HG02678 (cell line): ENCODE results near the gene PDZD8.
"Not testable (repeated sequence)": the region's sequence is repeated elsewhere in the genome, so short reads cannot be mapped to it uniquely, and the experiment has no call there.

Experiments
- ATAC-seq: cut with Tn5 transposase; IDR thresholded peaks from one replicate; pipeline ENCODE4 v1.9.1; 2021; ENCODE audit warnings: mild to moderate bottlenecking, moderate library complexity; ENCODE audit not compliant: unreplicated experiment

PDZD8 gene

GRCh38 chr10:117350909-117351308 lies 24.3 kb downstream of the PDZD8 start:
- peak; percentile 81 for ATAC-seq

DNA sequence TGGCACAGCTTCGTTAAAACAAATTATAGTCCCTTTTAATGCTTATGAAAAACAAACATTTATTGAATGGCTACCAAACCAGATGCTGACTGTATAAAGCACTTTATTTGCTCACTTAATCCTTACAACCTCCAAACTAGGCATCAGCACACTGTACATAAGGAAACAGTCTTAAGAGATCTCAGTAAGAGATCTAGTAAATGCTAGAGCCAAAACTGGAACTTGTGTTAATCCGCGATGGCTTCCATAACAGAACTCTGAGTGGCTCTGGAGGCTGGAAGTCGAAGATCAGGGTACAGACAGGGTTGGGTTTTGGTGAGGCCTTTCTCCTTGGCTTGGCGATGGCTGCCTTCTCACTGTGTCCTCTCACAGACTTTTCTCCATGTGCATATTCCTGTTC lies 27.0 kb downstream of the PDZD8 start:
- ATAC-seq: no peak

GRCh38 chr10:117346574-117346973 lies 28.7 kb downstream of the PDZD8 start:
- ATAC-seq: no peak

- no peak for ATAC-seq
Observed at GRCh38 chr10:117345143-117345542, 30.1 kb downstream of the PDZD8 start.

DNA sequence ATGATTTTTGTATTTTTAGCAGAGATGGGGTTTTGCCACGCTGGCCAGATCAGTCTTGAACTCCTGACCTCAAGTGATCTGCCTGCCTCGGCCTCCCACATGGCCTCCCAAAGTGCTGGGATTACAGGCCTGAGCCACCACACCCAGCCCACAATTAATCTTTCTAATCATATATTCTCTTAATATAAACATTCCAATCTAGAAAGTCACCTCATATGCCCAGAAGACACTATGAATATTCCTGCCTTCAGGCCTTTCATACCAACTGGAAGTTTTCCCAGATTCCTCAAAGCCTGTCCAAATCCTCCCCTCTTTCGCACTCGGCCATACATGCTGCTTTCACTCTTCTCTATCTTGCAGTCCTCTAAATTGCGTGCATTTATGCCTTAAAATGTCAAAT lies 32.6 kb downstream of the PDZD8 start:
- no peak for ATAC-seq

DNA sequence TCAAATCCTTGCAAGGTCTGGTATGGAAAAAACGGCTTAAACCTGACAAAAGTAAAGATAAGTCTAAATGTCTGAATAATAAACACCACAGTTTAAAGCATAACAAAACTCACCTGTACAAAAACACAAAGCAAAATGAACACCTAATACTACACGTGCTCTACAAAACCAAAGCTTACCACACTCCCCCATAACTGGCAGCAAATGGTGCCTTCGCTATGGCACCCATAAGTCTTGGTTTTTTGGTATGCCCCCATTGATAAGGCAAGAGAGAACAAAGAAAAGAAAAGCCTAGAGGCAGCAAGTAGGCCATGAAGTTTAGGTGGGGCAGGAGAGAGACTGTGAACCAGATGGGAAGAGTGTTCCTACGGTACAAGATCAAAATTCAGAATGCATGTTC lies 34.2 kb downstream of the PDZD8 start:
- ATAC-seq: no peak

DNA sequence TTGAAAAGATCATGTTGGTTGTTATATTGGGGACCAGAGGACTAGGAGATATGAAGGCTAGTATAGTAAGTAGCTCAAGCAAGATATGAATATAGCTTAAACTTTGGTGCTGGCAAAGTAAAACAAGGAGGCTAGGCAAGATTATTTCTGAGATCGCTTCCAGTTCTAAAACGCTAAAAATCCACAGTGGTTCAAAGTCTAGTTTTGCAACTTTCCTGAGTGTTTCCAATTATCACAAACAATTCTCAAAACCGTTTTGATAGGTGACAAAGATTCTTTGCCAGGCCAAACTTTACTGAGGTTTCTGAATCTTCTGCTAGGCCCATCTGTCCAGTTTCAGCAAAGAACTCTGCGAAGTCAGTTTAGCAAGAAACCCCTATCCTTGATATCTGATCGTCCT lies 35.3 kb downstream of the PDZD8 start:
- no peak for ATAC-seq

GRCh38 chr10:117339578-117339977 lies 35.7 kb downstream of the PDZD8 start:
- no peak for ATAC-seq

GRCh38 chr10:117334926-117335325 lies 40.3 kb downstream of the PDZD8 start:
- no peak for ATAC-seq

- no peak for ATAC-seq
Observed at GRCh38 chr10:117334066-117334465, 41.2 kb downstream of the PDZD8 start.

DNA sequence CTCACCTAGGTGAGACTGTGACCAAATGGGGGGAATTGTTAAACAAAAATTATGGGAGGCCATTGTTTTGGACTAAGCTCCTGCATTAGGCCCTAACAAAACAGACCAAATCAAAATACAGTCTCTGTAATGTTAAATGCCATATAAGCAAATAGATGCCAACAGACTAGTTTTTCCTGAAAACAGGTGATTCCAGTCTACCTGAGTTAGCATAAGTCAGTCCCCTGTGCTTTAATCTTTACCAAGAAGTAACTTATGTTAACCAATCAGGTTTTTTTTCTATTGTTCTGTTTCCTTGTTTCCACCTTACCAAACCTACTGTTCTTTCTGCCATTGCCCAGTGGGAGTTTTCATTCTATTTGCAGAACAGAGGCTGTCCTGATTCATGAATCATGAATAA lies 48.0 kb downstream of the PDZD8 start:
- no peak for ATAC-seq

- ATAC-seq: no peak
Observed at GRCh38 chr10:117324367-117324766, 50.9 kb downstream of the PDZD8 start.

- no peak for ATAC-seq
Observed at GRCh38 chr10:117322260-117322659, 53.0 kb downstream of the PDZD8 start.

GRCh38 chr10:117320050-117320665 lies 55.1 kb downstream of the PDZD8 start:
- no peak for ATAC-seq

- no peak for ATAC-seq
Observed at GRCh38 chr10:117318909-117319308, 56.3 kb downstream of the PDZD8 start.

DNA sequence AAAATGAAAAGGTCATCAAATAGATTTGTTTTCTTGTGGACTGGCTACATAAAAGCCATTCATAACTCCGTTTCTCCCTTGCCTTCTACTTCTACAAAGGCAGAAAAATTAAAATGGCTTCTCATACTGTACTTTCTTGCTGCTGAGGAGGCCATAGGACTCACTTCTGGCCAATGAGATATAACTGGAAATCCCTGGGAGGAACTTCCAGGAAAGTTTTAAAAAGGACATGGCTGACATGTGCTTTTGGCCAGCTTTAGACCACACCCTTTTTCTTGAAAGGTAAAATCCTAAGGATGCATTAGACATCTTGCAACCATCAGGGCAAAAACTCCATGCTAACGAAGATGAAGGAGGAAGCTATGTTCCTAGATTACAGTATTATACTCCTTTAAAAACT lies 58.5 kb downstream of the PDZD8 start:
- ATAC-seq: no peak

GRCh38 chr10:117313641-117314040 lies 61.6 kb downstream of the PDZD8 start:
- no peak for ATAC-seq

DNA sequence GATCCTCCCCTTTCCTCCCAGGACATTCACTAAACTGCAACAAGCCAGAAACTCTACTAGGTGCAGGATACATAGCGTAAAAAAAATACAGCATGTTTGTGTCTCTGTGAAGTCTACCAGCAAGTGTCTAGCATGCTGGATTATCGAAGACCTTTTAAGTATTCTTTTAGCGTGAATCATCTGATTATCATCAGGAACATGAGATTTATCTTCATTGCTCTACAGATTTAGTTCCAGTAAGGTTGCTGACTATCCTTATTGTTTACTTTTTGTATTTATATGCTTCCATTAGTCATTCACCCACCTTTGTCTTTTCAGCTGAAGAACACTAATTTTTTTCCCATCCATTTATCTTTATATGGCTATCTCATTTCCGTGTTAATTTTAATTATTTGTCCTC lies 62.8 kb downstream of the PDZD8 start:
- no peak for ATAC-seq

- ATAC-seq: no peak
Observed at GRCh38 chr10:117311261-117311660, 64.0 kb downstream of the PDZD8 start.

DNA sequence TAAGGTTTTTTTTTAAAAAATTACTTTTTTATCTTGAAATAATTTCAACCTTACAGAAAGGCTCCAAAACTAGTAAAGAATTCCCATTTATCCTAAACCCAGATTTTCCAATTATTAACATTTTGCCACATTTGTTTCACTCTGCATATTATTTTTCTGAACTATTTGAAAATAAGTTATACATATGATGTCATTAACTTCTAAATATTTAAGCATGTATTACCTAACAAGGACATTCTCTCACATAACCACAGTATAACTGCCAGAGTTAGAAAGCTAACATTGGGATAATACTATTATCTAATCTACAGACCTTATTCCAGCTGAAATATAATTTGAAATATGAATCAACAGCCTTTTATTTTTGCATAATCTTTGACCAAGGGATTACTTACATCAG lies 68.6 kb downstream of the PDZD8 start:
- no peak for ATAC-seq

- not testable (repeated sequence) for ATAC-seq
Observed at GRCh38 chr10:117303451-117303850, 71.8 kb downstream of the PDZD8 start.

DNA sequence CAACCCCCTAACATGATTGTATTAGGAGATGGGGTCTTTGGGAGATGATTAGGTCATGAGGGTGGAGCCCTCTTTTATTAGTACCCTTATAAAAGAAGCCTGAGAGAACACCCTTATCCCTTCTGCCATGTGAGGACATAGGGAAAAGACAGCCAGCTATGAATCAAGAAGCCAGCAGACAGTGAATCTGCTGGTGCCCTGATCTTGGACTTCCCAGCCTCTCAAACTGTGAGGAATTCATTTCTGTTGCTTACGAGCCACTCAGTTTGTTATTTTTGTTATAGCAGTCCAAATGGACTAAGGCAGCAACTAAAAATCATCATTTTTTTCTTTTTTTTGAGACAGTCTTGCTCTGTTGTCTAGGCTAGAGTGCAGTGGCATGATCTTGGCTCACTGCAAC lies 74.6 kb downstream of the PDZD8 start:
- no peak for ATAC-seq

GRCh38 chr10:117299435-117299834 lies 75.8 kb downstream of the PDZD8 start:
- no peak for ATAC-seq
